Sigmoid colon (tissue), 7 donors: ENCODE measurements around the gene ARNT2. TPM values are rescaled to one million over a fixed set of nuclear protein-coding genes. Genes with fewer than 3 reads are reported as not detected.

Experiments
- DNase-seq: peaks from one replicate; pipeline ENCODE4 v3.0.0-alpha.2; 2019
- H3K27ac ChIP-seq, 4 donors: fragments of 200-600 bp; sonication (generic); one replicate each; pipeline ENCODE4 v1.5.1; 2016 to 2019; ENCODE audit warnings: mild to moderate bottlenecking in 1 of 4
- H3K27me3 ChIP-seq, 3 donors: fragments of 200-600 bp; sonication (generic); one replicate each; pipeline ENCODE4 v1.5.1; 2019; ENCODE audit warnings: mild to moderate bottlenecking in 1 of 3
- H3K36me3 ChIP-seq, 4 donors: fragments of 200-600 bp; sonication (generic); one replicate each; pipeline ENCODE4 v1.5.1; 2016 to 2019
- H3K4me1 ChIP-seq, 4 donors: fragments of 200-600 bp; sonication (generic); one replicate each; pipeline ENCODE4 v1.5.1; 2017 to 2019
- H3K4me3 ChIP-seq, 4 donors: fragments of 200-600 bp; sonication (generic); one replicate each; pipeline ENCODE4 v1.5.1; 2017 to 2019; ENCODE audit warnings: mild to moderate bottlenecking in 2 of 4, moderate library complexity in 1 of 4
- H3K9me3 ChIP-seq, 4 donors: fragments of 200-600 bp in 3 of 4; sonication (generic) in 3 of 4; one replicate each; pipeline versions ENCODE4 v1.5.1 to v1.6.1; 2013 to 2019
- CTCF ChIP-seq, 4 experiments: fragments of 450-650 bp in 3 of 4; fragments of 200-600 bp in 1 of 4; IDR thresholded peaks; one replicate each; pipeline ENCODE4 v1.5.1; 2016 to 2019; ENCODE audit warnings: antibody characterized with exemption in 4 of 4, mild to moderate bottlenecking in 3 of 4, moderate library complexity in 2 of 4
- EP300 ChIP-seq, 4 donors: sonication (generic); formaldehyde crosslinking; IDR thresholded peaks; one replicate each; pipeline ENCODE4 v1.6.1; 2017; ENCODE audit warnings: antibody characterized with exemption in 4 of 4
- POLR2A ChIP-seq, 2 donors: fragments of 450-650 bp; IDR thresholded peaks; one replicate each; pipeline ENCODE4 v1.6.1; 2016; ENCODE audit warnings: antibody characterized with exemption in 2 of 2, mild to moderate bottlenecking in 2 of 2, moderate library complexity in 2 of 2
- POLR2AphosphoS5 ChIP-seq, 4 donors: sonication (generic); formaldehyde crosslinking; IDR thresholded peaks; one replicate each; pipeline ENCODE4 v1.6.1; 2017; ENCODE audit warnings: antibody characterized with exemption in 4 of 4
- WGBS, 2 donors: extraction: QIAGEN DNeasy Blood & Tissue Kit; methylation state at CpG; one replicate each; pipeline ENCODE4 v1.1.7; 2013; 5-methylcytosine and 5-hydroxymethylcytosine counted together
- intact Hi-C: fragments of 100-400 bp; cut with DNase I; formaldehyde crosslinking; loops from one replicate; pipeline ENCODE4 v1.15.1; 2023
- polyA plus RNA-seq, 3 donors: library from polyadenylated mRNA; stranded (reverse); fragments of 200-250 nt; gene quantifications; one replicate each; pipeline ENCODE4 v1.2.3, GENCODE V29; 2013
- total RNA-seq, 4 donors: library from RNA; depleted of rRNA; stranded (reverse); fragments of >200 nt; gene quantifications; one replicate each; pipeline ENCODE4 v1.1.0, GENCODE V29; 2016
- donor health status: healthy with polysubstance abuse.
- donor health status: Bipolar disorder and iron deficiency.
- donor health status: healthy.

Gene ARNT2
- total and polyA plus RNA-seq, 7 donors: 1.2 to 16.1 (median 4.3) TPM

DNA sequence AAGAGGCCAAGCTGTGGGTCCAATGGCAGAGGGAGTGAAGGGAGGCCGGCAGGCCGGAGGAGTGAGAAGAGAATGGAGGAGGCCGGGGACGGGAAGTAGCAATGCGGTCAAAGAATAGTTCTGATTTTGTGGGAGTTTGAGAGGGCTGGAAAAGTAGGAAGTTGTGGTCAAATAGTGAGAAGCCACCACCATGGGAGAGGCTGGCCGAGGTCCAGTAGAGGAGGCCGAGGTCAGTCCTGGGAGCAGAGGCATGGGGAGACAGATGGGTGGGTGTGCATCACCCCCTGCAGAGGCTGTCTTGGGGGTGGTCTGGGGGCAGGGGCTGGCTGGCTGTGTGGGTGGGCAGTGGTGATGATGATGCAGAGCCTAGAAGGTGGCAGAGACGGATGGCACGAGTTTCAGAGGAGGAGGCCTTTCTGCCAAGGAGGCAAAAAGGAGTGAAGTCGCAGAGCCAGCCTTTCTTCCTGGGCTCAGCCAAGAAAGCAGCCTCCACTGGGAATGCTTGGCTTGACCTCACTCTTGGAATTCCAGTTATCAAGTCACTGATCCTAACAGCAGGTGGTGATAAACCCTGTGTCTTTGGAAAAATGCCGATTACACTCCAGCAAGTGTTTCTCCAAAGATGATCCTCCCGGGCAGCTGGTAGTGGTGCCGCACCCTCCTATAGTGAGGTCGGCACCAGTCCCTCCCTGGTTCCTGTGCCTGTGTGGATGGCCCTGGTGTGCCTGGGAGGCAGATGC lies 57.3 kb downstream of the ARNT2 start:
- Histone ChIP-seq H3K9me3 (no peaks in the 10 kb centered on the region), H3K27me3 (no peaks in the 10 kb centered on the region), H3K4me3 (no peak overlapping the region), H3K27ac (no peak overlapping the region), H3K4me1 (peaks cover 0 to 6% (median 3%) of the 10 kb centered on the region in 4 donors), H3K36me3 (no peaks in the 10 kb centered on the region)
- 84 to 87% methylated on average over 14 of the region's 14 CpGs for WGBS, 2 donors
- TF ChIP-seq POLR2A (IDR thresholded peaks at IDR 0.05): no peak
- no peak for DNase-seq
- intact Hi-C loops: no loop called here

DNA sequence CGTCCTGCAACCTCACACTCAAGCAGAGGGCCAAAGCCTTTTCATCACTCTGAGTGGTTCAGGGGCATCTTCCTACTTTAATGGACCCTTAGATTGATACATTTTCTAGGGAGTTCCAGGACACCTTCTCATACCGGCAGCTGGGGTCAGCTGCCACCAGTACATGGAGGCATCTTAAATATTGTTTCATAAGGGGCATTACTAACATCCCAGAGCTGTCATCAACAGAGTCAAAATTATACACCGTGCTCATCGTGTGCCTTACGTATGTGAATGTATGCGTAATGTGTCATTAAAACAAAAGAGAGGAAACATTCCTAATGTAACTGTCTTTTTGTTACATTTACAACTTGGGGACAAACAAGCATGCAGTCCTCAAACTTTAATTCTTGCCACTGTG lies 57.9 kb downstream of the ARNT2 start:
- TF ChIP-seq POLR2A (IDR thresholded peaks at IDR 0.05): no peak
- TF ChIP-seq EP300 (IDR thresholded peaks at IDR 0.05): no peak
- TF ChIP-seq POLR2AphosphoS5 (IDR thresholded peaks at IDR 0.05): no peak
- TF ChIP-seq CTCF (IDR thresholded peaks at IDR 0.05): no peak
- no peak for DNase-seq

DNA sequence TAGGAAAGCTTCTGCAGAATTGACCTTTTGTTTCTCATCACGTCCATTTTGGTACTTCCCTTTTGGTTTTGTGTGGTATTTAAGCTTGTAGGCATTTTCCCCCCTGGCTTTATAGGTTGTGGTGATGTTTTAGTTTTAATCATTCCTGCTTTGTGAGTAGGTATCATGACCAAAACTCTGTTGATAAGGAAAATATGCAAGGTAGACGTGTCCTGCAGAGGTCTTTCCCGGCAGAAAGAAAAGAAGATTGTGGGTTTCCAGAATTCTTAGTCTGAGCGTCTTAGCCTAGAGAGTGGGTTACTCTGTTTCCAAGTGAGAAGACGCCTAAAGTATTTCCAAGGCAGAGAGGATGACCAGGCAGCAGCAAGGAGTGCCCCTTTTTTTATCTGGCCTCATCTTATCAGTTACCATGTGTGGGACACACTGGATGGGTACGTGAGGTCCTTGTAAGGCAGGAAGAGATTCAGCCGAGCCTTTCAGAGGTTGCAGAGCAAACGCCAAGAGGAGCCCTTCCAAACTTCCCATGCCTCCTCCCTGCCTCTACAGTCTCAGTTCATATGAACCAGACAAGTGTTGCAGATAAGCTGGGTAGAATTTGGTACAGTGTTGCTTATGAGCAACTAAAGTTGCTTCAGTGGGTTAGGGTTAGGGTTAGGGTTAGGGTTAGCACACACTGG lies 58.8 kb downstream of the ARNT2 start:
- Histone ChIP-seq H3K4me3 (no peak overlapping the region), H3K4me1 (no peaks in the 10 kb centered on the region), H3K27ac (no peak overlapping the region), H3K27me3 (no peaks in the 10 kb centered on the region), H3K36me3 (no peaks in the 10 kb centered on the region), H3K9me3 (no peaks in the 10 kb centered on the region)
- WGBS, 2 donors: 83 to 88% methylated on average over 8 of the region's 8 CpGs
- TF ChIP-seq POLR2AphosphoS5 (IDR thresholded peaks at IDR 0.05) (no peak), POLR2A (IDR thresholded peaks at IDR 0.05) (no peak), EP300 (IDR thresholded peaks at IDR 0.05) (no peak), CTCF (IDR thresholded peaks at IDR 0.05) (no peak)
- intact Hi-C loops: no loop called here
- DNase-seq: no peak

More for the DNA sequence above, 57.9 kb downstream of the ARNT2 start:
- intact Hi-C loops: no loop called here
- WGBS, 2 donors: 87 to 92% methylated on average over 6 of the region's 6 CpGs
- Histone ChIP-seq H3K9me3 (no peaks in the 10 kb centered on the region), H3K36me3 (no peaks in the 10 kb centered on the region), H3K4me1 (peaks cover 0 to under 1% (median under 1%) of the 10 kb centered on the region in 4 donors), H3K27ac (no peak overlapping the region), H3K4me3 (no peak overlapping the region), H3K27me3 (no peaks in the 10 kb centered on the region)

DNA sequence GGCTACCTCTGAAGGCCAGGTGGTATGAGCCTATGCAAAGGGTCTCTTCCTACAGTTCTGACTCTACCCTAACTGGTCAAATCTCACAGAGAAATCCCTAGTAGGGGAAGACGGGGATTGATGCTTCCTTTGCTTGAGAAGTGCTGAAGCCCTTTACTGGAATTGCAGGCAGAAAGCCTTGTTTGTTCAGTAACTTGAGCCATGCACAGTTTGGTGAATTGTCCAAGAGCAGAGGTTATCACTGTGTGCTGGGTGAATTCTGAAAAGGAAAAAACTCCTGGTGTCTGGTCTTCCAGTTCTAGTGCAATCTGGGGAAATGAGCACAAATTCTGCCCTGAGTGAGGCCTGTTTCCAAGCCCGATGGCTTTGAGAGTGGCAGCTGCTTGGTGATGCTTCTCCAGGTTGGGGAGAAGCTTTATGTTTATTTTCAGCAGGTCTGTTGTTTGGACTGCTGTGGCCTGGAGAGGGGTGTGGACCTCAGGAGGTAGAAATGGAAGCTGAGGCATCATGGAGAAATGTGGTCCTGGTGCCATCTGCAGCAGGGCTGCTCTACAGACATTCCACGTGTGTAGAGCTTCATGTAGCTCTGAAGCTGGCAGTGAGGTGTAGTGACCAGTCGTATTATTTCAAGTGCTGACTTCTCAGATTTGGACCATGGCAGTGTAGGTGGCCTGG lies 60.9 kb downstream of the ARNT2 start:
- DNase-seq: no peak
- H3K27ac ChIP-seq: no peak overlapping the region
- peaks cover 0 to 3% (median 0%) of the 10 kb centered on the region in 4 donors for H3K36me3 ChIP-seq
- no peaks in the 10 kb centered on the region for H3K27me3 ChIP-seq
- H3K9me3 ChIP-seq: no peaks in the 10 kb centered on the region
- no peaks in the 10 kb centered on the region for H3K4me1 ChIP-seq
- intact Hi-C loops: no loop called here
- no peak overlapping the region for H3K4me3 ChIP-seq
- WGBS, 2 donors: 89 to 90% methylated on average over 4 of the region's 4 CpGs
- no peak for TF ChIP-seq CTCF (IDR thresholded peaks at IDR 0.05)

- DNase-seq: no peak
- Histone ChIP-seq H3K27ac (no peak overlapping the region), H3K36me3 (peaks cover 0 to 8% (median 0%) of the 10 kb centered on the region in 4 donors), H3K4me3 (no peak overlapping the region), H3K27me3 (no peaks in the 10 kb centered on the region), H3K4me1 (no peaks in the 10 kb centered on the region), H3K9me3 (no peaks in the 10 kb centered on the region)
- TF ChIP-seq EP300 (IDR thresholded peaks at IDR 0.05) (no peak), POLR2A (IDR thresholded peaks at IDR 0.05) (no peak), CTCF (IDR thresholded peaks at IDR 0.05) (no peak), POLR2AphosphoS5 (IDR thresholded peaks at IDR 0.05) (no peak)
- intact Hi-C loops: no loop called here
- 92 to 93% methylated on average over 5 of the region's 5 CpGs for WGBS, 2 donors
Measured at GRCh38 chr15:80465626-80466005, 61.4 kb downstream of the ARNT2 start.
